GM18505 (cell line): Measurements from ENCODE around the gene SAMD3.

Experiments
- ATAC-seq: cut with Tn5 transposase; IDR thresholded peaks from one replicate; pipeline ENCODE4 v1.9.1; 2021; ENCODE audit not compliant: unreplicated experiment
- POLR2A ChIP-seq: IDR thresholded peaks from 4 replicates; pipeline ENCODE4 v1.6.1; 2011; ENCODE audit warnings: borderline replicate concordance; ENCODE audit not compliant: insufficient read depth, insufficient read length; ENCODE audit errors: extremely low read depth

The SAMD3 gene

GRCh38 chr6:130147111-130147510, 75.6 kb downstream of the SAMD3 start:
- ATAC-seq: no peak
- no peak for TF ChIP-seq POLR2A

GRCh38 chr6:130143709-130144108, 79.0 kb downstream of the SAMD3 start:
- TF ChIP-seq POLR2A: no peak
- ATAC-seq: no peak

- no peak for ATAC-seq
- no peak for TF ChIP-seq POLR2A
Observed at GRCh38 chr6:130140084-130140483, 82.7 kb downstream of the SAMD3 start.

GRCh38 chr6:130138909-130139242, 83.9 kb downstream of the SAMD3 start:
- no peak for TF ChIP-seq POLR2A
- peak; percentile 30 for ATAC-seq

GRCh38 chr6:130138116-130138908, 84.4 kb downstream of the SAMD3 start:
- peak; percentile 69 for ATAC-seq

GRCh38 chr6:130136798-130137197, 86.0 kb downstream of the SAMD3 start:
- ATAC-seq: no peak
- TF ChIP-seq POLR2A: no peak

More at GRCh38 chr6:130138116-130138908, 84.4 kb downstream of the SAMD3 start:
- TF ChIP-seq POLR2A: no peak

GRCh38 chr6:130134582-130134981, 88.2 kb downstream of the SAMD3 start:
- ATAC-seq: no peak
- no peak for TF ChIP-seq POLR2A

- ATAC-seq: peak; percentile 74
- no peak for TF ChIP-seq POLR2A
Observed at GRCh38 chr6:130132286-130132701, 90.5 kb downstream of the SAMD3 start.

- no peak for ATAC-seq
- TF ChIP-seq POLR2A: no peak
Observed at GRCh38 chr6:130129762-130130246, 92.9 kb downstream of the SAMD3 start.

GRCh38 chr6:130128326-130128725, 94.4 kb downstream of the SAMD3 start:
- TF ChIP-seq POLR2A: no peak
- ATAC-seq: no peak

GRCh38 chr6:130127195-130127594, 95.6 kb downstream of the SAMD3 start:
- no peak for TF ChIP-seq POLR2A
- no peak for ATAC-seq

GRCh38 chr6:130122243-130122642, 100.5 kb downstream of the SAMD3 start:
- ATAC-seq: no peak
- TF ChIP-seq POLR2A: no peak

GRCh38 chr6:130120731-130121130, 102.0 kb downstream of the SAMD3 start:
- TF ChIP-seq POLR2A: no peak
- no peak for ATAC-seq

- ATAC-seq: no peak
Observed at GRCh38 chr6:130119211-130119610, 103.5 kb downstream of the SAMD3 start.

More at GRCh38 chr6:130119211-130119610, 103.5 kb downstream of the SAMD3 start:
- TF ChIP-seq POLR2A: no peak
